Mesendoderm (in vitro differentiated cells): Measurements from ENCODE around the gene C10orf143.
A peak's percentile ranks its signal among the peaks of the same experiment; 100 is the strongest.

Experiments used
- DNase-seq: peaks from one replicate; pipeline ENCODE4 v3.0.0; 2013
- H2AK5ac ChIP-seq: 2 replicates; pipeline ENCODE4 v1.6.1; 2013; ENCODE audit warnings: low read length, inconsistent platforms
- H2BK120ac ChIP-seq: 2 replicates; pipeline ENCODE4 v1.6.1; 2013; ENCODE audit warnings: low read depth, mild to moderate bottlenecking, low read length, moderate library complexity, mixed read lengths
- H2BK15ac ChIP-seq: replicated peaks from 2 replicates; pipeline ENCODE4 v1.6.1; 2013; ENCODE audit warnings: low read depth, mild to moderate bottlenecking, moderate library complexity
- H2BK5ac ChIP-seq: 2 replicates; pipeline ENCODE4 v1.6.1; 2013; ENCODE audit warnings: low read length, inconsistent platforms
- H3K18ac ChIP-seq: 2 replicates; pipeline ENCODE4 v1.6.1; 2013; ENCODE audit warnings: mild to moderate bottlenecking, low read length, mixed read lengths
- H3K23ac ChIP-seq: one replicate; pipeline ENCODE4 v1.6.1; 2013; ENCODE audit warnings: low read length
- H3K27ac ChIP-seq: 2 replicates; pipeline ENCODE4 v1.5.1; 2013; ENCODE audit warnings: low read depth, mild to moderate bottlenecking, inconsistent platforms, low read length, moderate library complexity
- H3K27me3 ChIP-seq: 2 replicates; pipeline ENCODE4 v1.6.1; 2013; ENCODE audit warnings: low read length, control low read depth, mild to moderate bottlenecking, inconsistent platforms; ENCODE audit not compliant: insufficient read depth, poor library complexity
- H3K36me3 ChIP-seq: 2 replicates; pipeline ENCODE4 v1.6.1; 2013; ENCODE audit warnings: low read length, inconsistent platforms; ENCODE audit not compliant: control insufficient read depth, insufficient read depth
- H3K4ac ChIP-seq: one replicate; pipeline ENCODE4 v1.6.1; 2013; ENCODE audit warnings: low read depth, mild to moderate bottlenecking, low read length, moderate library complexity
- H3K4me1 ChIP-seq: 2 replicates; pipeline ENCODE4 v1.6.1; 2013; ENCODE audit warnings: low read depth, low read length, inconsistent platforms; ENCODE audit not compliant: control insufficient read depth
- H3K4me2 ChIP-seq: 2 replicates; pipeline ENCODE4 v1.6.1; 2013; ENCODE audit warnings: low read length
- H3K4me3 ChIP-seq: 2 replicates; pipeline ENCODE4 v1.5.1; 2013; ENCODE audit warnings: mild to moderate bottlenecking, low read length
- H3K56ac ChIP-seq: one replicate; pipeline ENCODE4 v1.6.1; 2013; ENCODE audit warnings: low read length
- H3K79me1 ChIP-seq: 2 replicates; pipeline ENCODE4 v1.6.1; 2013; ENCODE audit warnings: low read length, inconsistent platforms
- H3K79me2 ChIP-seq: 2 replicates; pipeline ENCODE4 v1.6.1; 2013; ENCODE audit warnings: mild to moderate bottlenecking, low read length; ENCODE audit not compliant: control insufficient read depth, insufficient read depth
- H3K9ac ChIP-seq: 2 replicates; pipeline ENCODE4 v1.6.1; 2013; ENCODE audit warnings: low read length, inconsistent platforms
- H4K5ac ChIP-seq: one replicate; pipeline ENCODE4 v1.6.1; 2013; ENCODE audit warnings: low read length
- H4K8ac ChIP-seq: one replicate; pipeline ENCODE4 v1.6.1; 2013; ENCODE audit warnings: low read depth, mild to moderate bottlenecking, control low read depth, low read length, moderate library complexity
- WGBS: extraction: QIAGEN DNeasy Blood & Tissue Kit; methylation state at CpG from one replicate; pipeline ENCODE4 v1.1.7; 2013; ENCODE audit warnings: low lambda C conversion rate, missing lambda C conversion rate; ENCODE audit not compliant: insufficient coverage; ENCODE audit errors: extremely low coverage; 5-methylcytosine and 5-hydroxymethylcytosine counted together

C10orf143 gene

DNA sequence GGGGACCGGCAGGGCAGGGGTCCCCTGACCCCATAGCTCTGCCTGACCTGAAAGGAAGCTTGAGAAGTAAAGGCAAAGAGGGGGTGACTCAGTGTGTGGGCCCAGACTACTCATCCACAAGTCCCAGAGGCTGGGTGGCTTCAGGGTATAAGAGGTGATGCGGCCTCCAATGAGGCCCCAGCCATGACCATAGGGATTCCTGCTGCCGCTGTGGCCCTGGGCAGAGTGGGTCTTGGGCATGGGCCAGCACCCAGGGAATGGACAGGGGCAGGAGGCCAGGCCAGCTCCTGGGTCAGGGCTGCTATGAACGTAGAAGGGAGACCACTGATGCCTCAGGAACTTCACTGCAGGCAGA is 82.2 kb downstream of the C10orf143 start:
- no peak overlapping the region for H3K4me2 ChIP-seq
- H4K5ac ChIP-seq: no peak overlapping the region
- no peak overlapping the region for H3K9ac ChIP-seq
- H4K8ac ChIP-seq: no peak overlapping the region
- H3K4me1 ChIP-seq: no peaks in the 10 kb centered on the region
- H2BK120ac ChIP-seq: no peak overlapping the region
- no peak overlapping the region for H2BK5ac ChIP-seq
- no peak overlapping the region for H3K27ac ChIP-seq
- H2AK5ac ChIP-seq: no peak overlapping the region
- no peak overlapping the region for H3K4me3 ChIP-seq
- H3K79me2 ChIP-seq: no peaks in the 10 kb centered on the region
- no peak overlapping the region for H3K56ac ChIP-seq
- WGBS: no CpG with 5 or more reads among the region's 4 CpGs
- DNase-seq: no peak
- no peak overlapping the region for H3K4ac ChIP-seq
- no peaks in the 10 kb centered on the region for H3K27me3 ChIP-seq
- H2BK15ac ChIP-seq: no peak overlapping the region
- no peak overlapping the region for H3K23ac ChIP-seq
- no peaks in the 10 kb centered on the region for H3K79me1 ChIP-seq
- H3K36me3 ChIP-seq: no peaks in the 10 kb centered on the region
- H3K18ac ChIP-seq: no peak overlapping the region

DNA sequence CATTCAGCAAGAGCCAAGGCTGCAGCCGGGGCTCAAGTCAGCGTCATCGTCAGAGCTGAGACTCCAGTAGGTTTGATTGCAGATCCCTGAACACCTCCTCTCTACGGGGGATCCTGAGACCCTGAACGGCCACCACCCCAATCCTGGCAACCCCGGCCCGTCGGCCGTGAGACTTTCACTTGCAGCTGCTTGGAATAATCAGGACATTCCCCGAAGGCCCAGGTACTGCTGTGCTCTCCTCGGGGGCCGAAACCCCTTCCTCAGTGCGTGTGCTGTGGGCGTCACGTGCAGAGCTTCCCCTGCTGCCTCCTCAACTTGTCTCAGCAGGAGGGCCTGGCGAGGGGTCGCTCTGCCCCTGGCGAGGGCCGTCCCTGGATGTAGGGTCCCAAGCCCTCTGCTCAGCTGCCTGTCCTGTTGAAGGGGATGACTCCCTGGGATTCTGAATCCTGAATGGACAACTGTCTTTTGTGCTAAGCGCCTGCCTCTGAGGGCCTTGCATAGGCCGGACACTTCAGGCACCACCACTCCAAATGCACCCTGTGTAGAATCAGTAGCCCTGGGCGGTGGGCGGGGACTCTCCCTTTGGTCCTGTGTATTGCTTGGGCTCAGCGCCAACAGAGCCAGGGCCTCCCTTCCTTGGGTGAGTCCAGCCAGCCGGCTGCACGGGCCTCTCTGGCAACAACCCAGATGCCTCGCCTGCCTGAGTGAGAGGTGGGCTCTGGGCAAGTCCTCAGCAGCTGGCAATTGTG is 82.7 kb downstream of the C10orf143 start:
- no peaks in the 10 kb centered on the region for H3K4me1 ChIP-seq
- no peaks in the 10 kb centered on the region for H3K79me2 ChIP-seq
- H3K9ac ChIP-seq: no peak overlapping the region
- H3K79me1 ChIP-seq: no peaks in the 10 kb centered on the region
- no peak overlapping the region for H2BK15ac ChIP-seq
- H3K27me3 ChIP-seq: no peaks in the 10 kb centered on the region
- H2AK5ac ChIP-seq: no peak overlapping the region
- H3K23ac ChIP-seq: peak overlapping the region; percentile 1
- no peaks in the 10 kb centered on the region for H3K36me3 ChIP-seq
- no peak for DNase-seq
- no peak overlapping the region for H3K18ac ChIP-seq
- no peak overlapping the region for H3K56ac ChIP-seq
- no peak overlapping the region for H2BK5ac ChIP-seq
- no peak overlapping the region for H3K4me2 ChIP-seq
- no CpG with 5 or more reads among the region's 27 CpGs for WGBS
- no peak overlapping the region for H4K5ac ChIP-seq
- H3K4ac ChIP-seq: no peak overlapping the region
- H3K27ac ChIP-seq: no peak overlapping the region
- no peak overlapping the region for H4K8ac ChIP-seq
- H3K4me3 ChIP-seq: no peak overlapping the region
- H2BK120ac ChIP-seq: no peak overlapping the region

DNA sequence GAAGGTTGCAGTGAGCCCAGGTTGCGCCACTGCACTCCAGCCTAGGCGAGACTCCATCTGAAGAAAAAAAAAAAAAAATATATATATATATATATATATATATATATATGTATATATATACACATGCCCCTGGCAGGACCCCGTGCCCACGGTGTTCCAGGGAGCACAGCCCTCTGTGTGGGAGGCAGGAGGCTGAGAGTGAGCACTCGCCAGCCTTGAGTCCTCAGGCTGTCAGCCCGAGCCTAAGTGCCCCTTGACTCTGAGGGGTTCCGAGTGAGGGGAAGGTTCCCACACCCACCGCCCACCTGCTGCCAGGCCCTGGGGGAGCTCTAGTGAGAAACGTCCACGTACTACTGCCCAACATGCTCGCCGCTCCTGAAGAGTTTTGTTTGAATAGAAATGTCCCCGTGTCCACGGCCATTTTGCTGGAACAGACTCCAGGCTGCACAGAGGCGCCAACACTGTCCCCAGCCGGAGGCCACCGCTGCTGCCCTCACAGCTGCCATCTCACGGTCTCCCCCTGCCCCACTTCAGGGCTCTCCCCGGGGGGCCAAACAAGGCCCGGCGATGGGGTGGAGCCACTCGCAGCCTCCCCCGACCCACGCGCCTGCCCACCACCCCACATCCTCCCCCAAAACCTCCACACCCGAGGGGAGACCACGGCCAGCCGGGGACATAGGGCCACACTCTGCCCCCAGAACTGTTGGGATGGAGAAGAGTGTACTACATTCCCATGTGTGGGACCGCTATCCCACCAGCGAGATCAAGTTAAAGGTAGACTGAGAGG is 83.8 kb downstream of the C10orf143 start:
- Histone ChIP-seq H3K56ac (no peak overlapping the region), H3K9ac (no peak overlapping the region), H3K4me3 (no peak overlapping the region), H3K36me3 (no peaks in the 10 kb centered on the region), H2BK5ac (no peak overlapping the region), H2AK5ac (no peak overlapping the region), H2BK120ac (no peak overlapping the region), H3K27ac (no peak overlapping the region), H3K18ac (no peak overlapping the region), H3K27me3 (no peaks in the 10 kb centered on the region), H4K8ac (no peak overlapping the region), H2BK15ac (no peak overlapping the region), H3K4me2 (no peak overlapping the region), H3K79me1 (no peaks in the 10 kb centered on the region), H3K23ac (no peak overlapping the region), H3K4ac (no peak overlapping the region), H3K79me2 (no peaks in the 10 kb centered on the region), H3K4me1 (no peaks in the 10 kb centered on the region), H4K5ac (no peak overlapping the region)
- no peak for DNase-seq
- no CpG with 5 or more reads among the region's 30 CpGs for WGBS

DNA sequence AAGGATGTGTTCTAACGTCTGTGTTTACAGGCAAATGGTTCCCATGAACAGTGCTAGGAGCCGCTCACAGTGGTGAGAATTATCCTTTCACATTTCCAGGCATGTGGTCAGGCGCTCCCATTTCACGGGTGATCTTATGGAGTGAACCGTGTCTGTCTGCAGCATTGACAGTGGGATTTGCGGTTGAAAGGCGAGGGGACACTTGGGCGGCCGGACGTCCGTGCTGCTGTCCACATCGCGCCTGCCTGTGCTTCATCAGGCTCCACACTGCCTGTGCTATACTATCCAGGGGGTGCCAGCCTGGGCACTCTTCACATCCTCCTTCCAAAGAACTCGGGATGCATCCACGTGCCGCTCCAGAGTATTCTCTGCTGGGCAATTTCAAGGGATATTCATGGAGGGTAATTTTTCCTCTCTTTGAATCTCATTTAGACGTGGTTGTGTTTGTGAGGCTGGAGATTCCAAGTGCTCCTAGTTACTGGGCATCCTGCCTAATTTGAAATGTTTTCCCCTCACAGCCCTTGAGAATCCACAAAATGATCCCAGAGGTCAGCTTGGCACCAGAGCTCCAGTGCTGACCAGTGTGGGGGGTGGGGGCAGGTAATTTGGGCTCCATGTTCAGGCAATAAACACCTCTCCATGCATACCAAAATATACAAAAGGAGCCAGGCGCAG is 84.7 kb downstream of the C10orf143 start:
- H3K23ac ChIP-seq: no peak overlapping the region
- no peaks in the 10 kb centered on the region for H3K27me3 ChIP-seq
- H3K79me2 ChIP-seq: no peaks in the 10 kb centered on the region
- no peak overlapping the region for H2BK120ac ChIP-seq
- H3K79me1 ChIP-seq: no peaks in the 10 kb centered on the region
- H3K9ac ChIP-seq: no peak overlapping the region
- no peak overlapping the region for H3K4me3 ChIP-seq
- no peak overlapping the region for H3K18ac ChIP-seq
- H3K4me1 ChIP-seq: no peaks in the 10 kb centered on the region
- no peak for DNase-seq
- H3K56ac ChIP-seq: no peak overlapping the region
- no peak overlapping the region for H2BK5ac ChIP-seq
- no peak overlapping the region for H3K27ac ChIP-seq
- no peak overlapping the region for H2AK5ac ChIP-seq
- H3K4ac ChIP-seq: no peak overlapping the region
- no peak overlapping the region for H4K5ac ChIP-seq
- no peak overlapping the region for H4K8ac ChIP-seq
- no peaks in the 10 kb centered on the region for H3K36me3 ChIP-seq
- H2BK15ac ChIP-seq: no peak overlapping the region
- WGBS: no CpG with 5 or more reads among the region's 18 CpGs
- H3K4me2 ChIP-seq: no peak overlapping the region

DNA sequence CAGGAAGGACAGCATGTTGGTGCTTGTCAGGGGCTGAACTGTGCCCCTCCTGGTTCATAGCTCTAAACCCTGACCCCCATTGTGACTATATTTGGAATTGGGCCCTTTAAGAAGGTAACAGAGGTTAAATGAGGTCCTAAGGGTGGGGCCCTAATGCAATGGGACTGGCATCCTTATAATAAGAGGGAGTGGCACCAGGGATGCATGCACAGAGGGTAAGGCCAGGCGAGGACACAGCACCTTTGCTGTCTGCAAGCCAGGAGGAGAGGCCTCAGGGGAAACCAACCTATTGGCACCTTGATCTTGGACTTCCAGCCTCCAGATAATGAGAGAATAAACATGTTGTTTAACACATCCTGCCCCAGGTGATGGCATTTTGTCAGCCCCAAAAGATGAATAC is 85.3 kb downstream of the C10orf143 start:
- Histone ChIP-seq H3K4me2 (no peak overlapping the region), H3K27ac (no peak overlapping the region), H3K27me3 (no peaks in the 10 kb centered on the region), H3K4ac (no peak overlapping the region), H2BK5ac (no peak overlapping the region), H3K36me3 (no peaks in the 10 kb centered on the region), H3K4me3 (no peak overlapping the region), H3K4me1 (no peaks in the 10 kb centered on the region), H3K79me2 (no peaks in the 10 kb centered on the region), H3K79me1 (no peaks in the 10 kb centered on the region), H3K9ac (no peak overlapping the region), H3K56ac (no peak overlapping the region), H4K8ac (no peak overlapping the region), H4K5ac (no peak overlapping the region), H2BK15ac (no peak overlapping the region), H2BK120ac (no peak overlapping the region), H3K18ac (no peak overlapping the region), H3K23ac (no peak overlapping the region), H2AK5ac (no peak overlapping the region)
- WGBS: no CpG with 5 or more reads among the region's 1 CpG
- no peak for DNase-seq
